Retina (tissue), 1 donor: Measurements from ENCODE around the gene PDIA4.
"Not testable (repeated sequence)": the region's sequence is repeated elsewhere in the genome, so short reads cannot be mapped to it uniquely, and the experiment has no call there.

Experiments
- DNase-seq: peaks from one replicate; pipeline ENCODE4 v3.0.0-alpha.2; 2016

The PDIA4 gene

DNA sequence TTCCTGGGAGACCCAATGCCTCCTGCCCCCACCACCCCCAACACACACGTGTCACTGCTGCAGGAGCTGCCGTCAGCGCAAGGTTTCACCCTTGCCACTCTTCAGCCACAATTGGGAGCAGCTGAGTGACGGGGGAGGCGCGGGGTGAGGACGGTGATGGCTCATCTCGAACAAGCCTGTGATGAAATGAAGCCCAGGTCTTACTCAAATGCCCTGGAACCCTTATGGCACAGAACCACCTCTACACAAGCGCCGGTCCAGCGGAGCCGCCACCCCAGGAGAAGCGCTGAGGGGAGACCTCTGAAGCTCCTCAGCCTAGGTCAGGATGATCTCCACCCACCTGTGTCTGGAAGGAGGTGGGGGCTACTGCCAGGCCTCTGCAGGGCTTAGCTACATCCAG is 25.7 kb downstream of the PDIA4 start:
- DNase-seq, result no peak

DNA sequence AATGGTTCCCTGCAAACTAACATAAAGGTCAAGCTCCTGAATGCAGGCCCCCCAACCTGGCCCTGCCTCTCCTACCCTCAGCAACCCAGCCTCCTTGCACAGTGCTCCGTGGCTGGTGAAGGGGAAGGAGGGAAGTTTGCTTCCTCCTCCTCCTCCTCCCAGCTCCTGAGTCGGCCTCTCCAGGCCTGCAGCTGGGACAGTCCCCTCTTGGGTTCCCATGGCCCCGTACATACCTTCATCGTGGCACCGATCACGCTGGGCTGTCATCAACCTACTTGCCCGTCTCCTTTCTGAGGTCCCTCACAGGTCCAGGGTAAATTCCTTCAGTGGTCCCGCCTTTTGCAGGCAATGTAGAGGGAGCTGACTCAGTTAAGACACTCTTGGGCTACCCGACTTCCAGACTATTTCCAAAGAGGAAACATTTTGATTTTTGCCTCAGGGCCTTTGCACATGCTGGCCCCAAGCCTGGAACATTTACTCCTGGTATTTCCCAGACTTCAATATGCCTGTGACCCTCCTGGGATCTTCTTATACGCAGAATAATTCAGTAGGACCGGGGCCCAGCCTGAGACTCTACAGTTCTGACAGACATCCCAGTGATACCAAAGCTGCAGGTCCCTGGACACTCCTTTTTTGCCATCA is 26.8 kb downstream of the PDIA4 start:
- no peak for DNase-seq

DNA sequence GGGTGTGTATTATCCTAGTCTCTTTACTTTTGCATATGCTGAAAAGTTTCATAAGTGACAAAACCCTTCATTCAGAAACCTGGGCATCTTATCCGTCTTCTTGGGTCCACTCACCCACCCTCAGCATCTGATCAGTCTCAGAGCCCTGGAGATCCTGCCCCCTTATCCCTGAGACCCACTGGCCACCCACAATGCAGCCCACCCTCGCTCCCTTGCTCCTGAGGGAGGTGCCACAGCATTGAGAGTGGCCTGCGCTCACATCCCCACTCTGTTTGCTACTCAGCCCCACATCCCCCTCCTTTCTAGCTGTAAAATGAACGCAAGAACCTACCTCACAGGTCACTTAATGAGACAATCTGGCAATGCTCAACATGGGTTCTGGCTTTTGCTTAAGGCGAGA is 27.3 kb downstream of the PDIA4 start:
- no peak for DNase-seq

DNA sequence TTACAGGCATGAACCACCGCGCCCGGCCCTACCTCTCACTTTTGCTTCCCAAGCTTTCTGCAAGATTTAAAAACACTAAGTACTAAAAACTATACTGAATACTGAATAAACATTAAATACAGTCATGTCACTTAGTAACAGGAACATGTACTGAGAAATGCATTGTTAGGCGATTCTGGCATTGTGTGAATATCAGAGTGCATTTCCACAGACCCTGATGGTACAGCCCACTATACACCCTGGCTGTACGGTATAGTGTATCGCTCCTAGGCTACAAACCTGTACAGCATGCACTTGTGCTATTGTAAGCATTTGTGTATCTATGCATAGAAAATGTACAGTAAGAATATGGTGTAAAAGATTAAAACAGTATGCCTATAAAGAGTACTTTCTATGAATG is 29.1 kb downstream of the PDIA4 start:
- DNase-seq, result no peak

DNA sequence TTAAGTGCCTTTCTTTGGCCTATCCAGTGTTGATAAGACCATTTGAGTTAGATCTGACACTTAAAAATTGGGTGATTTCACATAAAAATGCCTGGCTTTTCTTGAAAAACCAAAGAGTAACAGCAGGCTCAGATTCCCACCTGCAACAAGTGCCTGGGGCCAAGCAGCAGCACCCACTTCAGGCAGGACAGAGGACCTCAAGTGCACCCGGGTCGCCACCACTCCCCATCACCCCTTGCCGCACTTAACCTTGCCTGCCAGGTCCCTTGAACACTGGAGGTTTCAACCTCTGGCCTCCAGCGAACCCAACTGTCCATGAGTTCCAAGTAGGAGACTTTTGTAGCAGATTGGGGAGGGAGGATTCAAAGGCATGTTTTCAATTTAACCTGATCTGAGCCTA is 30.8 kb downstream of the PDIA4 start:
- no peak for DNase-seq

DNA sequence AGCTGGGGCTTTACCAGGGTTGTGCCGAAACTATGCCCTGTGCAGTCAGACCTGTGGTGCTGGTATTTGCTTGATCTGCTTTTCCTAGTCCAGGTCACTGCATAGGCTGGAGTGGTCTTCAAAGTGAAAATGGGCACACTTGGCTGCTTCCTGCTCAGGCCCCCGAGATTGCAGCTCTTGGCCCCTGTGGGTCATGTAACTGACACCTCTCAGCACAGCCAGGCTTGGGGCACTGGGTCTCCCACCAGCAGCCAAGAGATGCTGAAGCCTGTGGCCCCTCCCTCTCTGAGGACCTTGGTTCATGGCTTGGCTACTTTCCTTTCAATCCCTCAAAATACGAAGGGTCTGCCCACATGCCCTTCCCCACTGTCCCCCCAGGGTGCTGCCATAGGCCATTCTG is 33.7 kb downstream of the PDIA4 start:
- no peak for DNase-seq

DNA sequence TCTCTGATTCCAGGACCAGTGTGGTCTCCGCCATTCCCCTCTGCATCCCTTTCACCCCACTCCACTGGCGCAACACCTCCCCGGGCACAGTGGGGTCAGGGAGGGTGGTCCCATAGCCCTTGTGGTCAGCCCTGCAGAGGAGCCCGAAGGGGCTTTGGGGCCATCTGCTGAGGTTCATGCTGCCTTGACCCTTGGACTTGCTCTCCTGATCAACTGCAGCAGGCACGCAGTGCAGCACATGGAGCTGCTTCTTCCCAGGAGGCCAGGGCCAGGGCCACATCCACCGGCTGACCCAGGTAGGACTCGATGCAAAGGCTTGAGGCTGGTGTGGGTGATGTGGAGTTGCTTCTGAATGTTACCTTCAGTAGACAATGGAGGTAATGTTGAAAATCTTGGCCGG is 35.1 kb downstream of the PDIA4 start:
- DNase-seq, result no peak

DNA sequence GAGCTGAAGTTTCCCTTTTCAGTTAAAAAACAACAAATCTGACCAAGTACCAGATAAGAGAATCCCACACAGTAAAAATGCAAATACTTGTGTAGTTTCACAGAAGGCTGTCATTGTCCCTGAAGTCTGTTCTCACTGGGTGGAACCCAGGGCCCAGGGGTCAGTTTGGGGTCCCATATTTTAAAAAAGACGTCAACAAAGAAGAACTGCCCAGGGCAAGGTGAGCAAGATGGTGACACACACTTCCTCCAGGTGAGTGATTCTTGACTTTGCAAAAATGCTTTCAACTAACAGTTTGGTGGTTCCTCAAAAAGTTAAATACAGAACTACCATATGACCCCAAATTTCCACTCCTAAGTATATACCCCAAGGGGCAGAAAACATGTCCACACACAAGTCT is 36.8 kb downstream of the PDIA4 start:
- no peak for DNase-seq

DNA sequence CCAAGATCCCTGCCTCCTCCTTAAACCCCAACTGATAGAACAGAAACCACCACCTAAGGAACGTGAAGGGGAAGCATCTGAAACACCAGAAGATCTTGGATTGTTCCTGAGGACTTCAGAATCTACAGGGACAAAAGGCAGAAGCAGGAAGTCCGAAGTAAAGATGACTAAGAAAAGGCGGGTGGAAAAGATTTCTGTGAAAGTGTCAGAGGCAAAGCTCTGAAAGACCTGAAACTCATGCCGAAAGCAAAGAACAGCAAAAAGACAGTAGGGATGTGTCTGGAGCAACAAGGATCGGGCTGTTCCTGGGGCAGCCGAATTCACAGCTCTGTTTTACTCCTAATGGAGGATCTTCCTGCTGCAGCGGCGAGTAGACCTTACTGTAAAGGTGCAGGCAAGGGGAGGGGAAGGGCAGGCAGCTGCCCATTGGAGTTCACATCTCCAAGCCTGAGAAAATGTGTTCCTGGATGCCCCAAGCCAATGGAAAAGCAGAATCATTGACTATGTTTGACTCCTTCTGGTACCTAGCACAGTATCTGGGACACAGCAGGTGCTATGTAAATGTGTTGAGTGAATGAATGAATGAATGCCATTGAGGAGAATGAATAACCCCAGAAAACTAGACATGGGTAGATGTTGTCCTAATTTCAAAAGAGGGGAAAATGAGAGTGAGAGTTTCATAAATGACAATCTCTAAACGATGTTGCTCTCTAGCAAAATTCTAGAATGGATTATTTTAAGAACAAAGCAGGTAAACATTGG is 40.4 kb downstream of the PDIA4 start:
- DNase-seq, result no peak

DNA sequence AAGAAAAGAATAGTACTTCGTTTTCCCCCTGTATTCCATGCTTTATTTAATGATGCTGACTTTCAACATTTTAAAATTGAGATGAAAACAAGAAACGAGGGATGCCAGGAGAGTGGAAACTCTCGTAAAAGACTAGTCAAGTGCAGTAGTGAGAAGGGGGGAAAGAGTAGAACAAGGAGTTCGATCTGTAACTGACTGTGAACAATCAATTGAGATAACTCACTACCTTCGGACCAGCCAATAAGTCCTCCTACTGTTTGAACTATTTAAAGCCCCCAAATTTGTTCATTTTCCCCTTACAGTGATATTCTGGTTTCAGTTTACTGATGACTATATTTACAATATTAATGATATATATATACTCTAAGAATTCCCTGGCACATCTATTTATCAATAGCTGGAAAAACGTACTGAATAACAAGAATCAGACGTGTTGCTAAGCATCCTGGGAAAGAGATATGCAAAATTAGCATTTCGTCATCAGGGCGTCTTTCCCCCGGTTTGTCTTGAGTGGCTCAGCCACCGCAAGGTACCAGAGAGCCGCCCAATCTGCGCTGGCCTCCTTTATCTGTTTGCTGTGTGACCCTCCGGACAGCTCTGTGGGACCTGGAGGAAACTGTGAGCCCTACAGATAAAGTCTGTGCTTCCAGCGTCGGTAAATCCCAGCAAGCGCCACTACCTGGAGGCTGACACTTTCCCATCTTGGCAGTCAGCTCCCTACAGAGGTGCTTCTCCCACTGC is 41.1 kb downstream of the PDIA4 start:
- peak; percentile 92 for DNase-seq

DNA sequence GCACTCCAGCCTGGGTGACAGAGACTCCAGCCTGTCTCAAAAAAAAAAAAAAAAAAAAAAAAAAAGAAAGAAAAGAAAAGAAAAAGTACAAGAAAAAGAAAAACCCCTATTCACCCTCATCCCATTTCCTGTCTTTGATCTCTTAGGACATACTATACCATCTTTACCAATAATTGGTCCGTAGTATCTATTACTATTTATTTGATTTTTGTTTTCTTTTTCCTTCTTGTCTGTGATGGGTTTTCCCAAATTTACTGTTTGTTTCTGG is 41.6 kb downstream of the PDIA4 start:
- DNase-seq, result no peak

DNA sequence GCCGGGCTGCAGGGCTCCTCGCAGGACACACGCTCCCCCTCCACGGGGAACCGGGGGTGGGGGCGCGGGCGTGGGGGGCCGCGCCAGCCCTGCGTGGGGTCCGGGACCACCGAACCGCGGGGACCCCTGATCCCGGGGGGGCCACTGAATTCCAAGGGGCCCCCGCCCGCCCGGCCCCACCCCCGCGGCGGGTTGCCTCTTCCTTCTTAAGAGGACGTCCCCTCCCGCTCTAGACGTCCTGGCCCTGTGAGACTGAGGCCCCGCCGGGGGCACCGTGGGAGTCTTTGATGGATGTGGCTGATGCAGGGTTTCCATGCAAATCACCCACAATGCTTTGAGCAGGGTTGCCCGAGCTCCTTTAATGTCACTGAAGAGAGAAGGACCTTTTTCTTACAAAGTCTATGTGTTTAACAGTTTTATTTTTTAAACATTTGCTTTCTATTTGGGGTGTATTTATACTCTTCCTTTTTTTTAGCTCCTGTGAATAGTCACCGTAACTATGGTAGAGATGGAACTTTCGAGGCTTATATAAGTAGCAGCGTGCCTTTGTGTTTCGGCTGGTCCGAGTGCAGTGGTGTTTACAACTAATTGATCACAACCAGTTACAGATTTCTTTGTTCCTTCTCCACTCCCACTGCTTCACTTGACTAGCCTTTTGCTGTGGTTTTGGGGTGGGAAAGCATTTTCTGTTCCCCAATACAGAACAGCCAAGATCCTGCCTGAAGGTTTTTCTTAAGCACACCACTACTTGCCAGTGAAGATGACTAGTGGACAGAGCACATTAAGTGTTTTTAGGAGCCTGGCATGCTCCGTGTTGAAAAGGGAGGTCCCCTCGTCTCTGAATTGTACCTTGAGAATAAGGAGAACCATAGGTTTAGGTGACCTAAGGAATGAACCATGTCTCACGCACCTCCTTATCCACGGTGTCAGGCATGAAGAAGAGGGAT is 44.8 kb downstream of the PDIA4 start:
- peak; percentile 95 for DNase-seq

DNA sequence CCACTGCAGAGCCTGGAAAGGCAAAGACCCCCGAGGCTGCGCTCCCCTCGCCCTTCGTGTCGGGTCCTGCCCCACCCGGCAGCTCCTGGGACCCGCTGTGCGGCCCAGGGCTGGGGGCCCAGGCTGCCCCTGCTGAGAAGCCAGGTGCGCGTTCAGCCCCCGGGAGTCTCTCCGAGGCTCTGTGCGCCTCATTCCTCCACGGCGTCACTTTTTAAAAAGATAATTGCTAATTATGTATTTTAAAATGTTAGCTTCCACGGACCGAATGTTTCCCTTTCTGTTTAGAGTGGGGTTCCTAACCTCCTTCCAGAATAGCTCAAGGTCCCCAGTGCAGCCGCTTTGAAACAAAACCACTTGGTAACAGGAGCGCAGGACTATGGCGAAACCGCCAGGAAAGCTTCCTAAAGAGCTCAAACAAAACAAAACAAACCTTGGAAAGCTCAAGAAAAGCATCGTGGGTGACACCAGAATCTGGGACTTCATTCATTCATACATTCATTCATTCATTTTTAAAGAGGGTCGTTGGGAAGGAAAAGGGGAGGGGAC is 45.6 kb downstream of the PDIA4 start:
- DNase-seq, result peak; percentile 81

DNA sequence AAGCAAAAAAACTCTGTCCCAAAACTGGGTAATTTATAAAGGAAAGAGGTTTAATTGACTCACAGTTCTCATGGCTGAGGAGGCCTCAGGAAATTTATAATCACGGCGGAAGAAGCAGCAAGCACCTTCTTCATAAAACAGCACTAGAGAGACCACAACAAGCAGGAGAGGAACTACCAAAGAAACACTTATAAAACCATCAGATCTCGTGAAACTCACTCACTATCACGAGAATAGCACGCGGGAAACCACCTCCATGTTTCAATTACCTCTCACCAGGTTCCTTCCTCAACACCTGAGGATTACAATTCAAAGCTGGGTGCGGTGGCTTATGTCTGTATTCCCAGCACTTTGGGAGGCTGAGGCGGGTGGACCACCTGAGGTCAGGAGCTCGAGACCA is 48.5 kb downstream of the PDIA4 start:
- no peak for DNase-seq

DNA sequence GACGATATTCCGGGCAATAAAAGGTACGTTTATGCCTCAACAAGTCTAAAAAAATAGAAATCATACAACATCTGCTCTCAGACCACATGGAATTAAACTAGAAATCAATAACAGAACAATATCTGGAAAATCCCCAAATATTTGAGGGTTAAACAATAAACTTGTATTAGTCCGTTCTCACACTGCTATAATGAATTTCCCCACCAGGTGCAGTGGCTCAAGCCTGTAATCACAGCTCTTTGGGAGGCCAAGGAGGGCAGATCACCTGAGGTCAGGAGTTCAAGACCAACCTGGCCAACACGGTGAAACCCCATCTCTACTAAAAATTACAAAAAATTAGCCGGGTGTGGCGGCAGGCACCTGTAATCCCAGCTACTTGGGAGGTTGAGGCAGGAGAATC is 49.2 kb downstream of the PDIA4 start:
- not testable (repeated sequence) for DNase-seq

DNA sequence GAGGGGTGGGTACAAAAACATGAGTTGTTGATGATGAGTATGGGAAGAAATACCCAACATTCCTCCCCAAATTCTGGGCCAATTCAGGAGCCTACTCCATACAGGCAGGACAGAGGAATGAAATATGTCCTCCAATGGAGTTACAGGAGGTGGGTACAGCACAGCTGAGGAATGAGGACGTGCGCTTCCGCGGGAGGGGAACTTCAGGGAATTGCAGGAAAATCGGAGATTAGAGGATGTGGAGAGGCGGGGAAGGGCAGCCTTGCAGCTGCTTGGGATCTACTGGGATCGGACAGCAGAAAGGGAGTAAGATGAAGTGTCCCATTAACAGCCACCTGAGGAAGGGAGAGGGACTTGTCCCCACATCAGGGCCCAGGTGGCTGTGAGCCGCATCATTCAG is 50.2 kb downstream of the PDIA4 start:
- DNase-seq, result no peak

DNA sequence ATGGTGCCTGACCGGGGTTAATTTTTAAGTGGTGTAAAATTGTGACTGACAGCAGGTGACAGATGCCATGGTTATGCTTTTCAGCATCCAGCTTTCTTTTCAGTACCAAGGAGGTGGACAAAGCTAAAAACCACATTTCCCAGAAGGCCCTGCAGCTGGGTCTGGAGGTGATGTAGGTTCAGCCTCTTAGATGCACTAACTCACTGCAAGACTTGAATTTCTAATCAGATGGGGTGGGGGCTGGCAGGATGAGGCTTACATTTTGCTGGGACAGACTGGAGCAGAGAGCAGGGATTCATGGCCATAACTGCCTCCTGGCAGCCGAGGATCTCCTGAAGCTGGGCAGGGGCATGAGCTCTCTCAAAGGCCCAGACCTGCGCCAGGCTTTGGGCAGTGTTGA is 52.4 kb downstream of the PDIA4 start:
- no peak for DNase-seq

DNA sequence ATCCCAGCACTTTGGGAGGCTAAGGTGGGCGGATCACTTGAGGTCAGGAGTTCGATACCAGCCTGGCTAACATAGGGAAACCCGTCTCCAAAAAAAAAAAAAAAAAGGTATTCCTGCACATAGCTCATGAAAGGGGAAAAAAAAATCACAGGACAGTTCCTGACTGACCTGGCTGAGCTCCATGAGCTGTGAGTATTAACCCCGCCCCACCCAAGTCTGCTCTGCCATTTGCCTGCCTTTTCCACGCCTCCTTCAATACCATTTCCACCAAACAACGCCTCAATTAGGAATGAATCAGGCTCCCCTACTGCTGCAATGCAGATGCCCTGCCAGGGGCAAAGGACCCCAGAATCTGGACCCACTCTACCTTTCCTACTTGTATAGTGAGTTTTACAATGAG is 55.0 kb downstream of the PDIA4 start:
- no peak for DNase-seq

DNA sequence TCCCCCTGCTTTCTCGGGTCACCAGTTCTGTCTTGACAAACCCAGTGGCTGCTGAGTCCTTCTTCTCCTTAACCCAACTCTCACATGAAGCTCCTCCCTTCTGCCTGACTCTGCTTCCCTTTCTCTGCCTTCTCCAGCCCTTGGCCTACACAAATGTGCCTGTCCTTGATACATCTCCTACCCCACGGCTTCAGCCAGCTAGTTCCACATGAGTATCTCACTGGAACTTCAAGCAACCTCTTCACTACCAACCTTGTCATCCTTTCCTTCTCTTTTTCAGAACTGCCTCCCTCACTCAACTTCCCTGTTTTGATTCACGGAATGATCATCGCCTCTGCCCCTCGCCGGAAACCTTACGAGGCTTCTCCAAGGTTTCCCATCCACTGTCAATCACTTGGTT is 55.9 kb downstream of the PDIA4 start:
- no peak for DNase-seq

DNA sequence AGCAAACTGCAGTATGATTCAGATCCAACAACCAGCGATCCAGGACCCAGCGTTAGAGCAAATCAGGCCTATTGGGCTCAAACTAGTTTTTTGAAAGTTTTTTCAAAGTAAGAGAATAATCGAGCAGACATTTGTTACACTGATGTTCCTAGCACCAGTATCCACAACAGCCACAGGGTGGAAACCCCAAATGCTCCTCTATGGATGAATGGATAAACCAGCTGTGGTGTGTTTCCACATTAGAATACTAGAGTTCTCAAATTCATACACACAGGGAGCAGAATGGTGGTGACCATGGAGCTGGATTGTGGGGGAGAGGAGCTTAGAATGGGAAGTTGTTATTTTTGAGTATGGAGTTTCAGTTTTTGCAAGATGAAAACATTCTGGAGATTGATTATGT is 60.7 kb downstream of the PDIA4 start:
- DNase-seq, result no peak

DNA sequence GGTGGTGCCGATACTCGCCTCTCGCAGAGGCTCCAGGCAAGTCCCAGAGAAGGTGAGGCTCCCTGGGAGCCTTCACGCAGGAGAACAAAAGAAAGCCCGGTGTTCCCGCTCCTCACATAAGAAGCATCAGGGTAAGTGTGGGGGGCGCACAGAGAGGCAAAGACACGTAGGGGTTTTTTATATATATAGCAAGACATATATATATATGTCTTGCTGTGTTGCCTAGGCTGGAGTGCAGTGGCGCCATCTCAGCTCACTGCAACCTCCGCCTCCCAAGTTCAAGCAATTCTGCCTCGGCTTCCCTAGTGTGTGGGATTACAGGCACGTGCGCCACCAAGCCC is 61.3 kb downstream of the PDIA4 start:
- DNase-seq, result no peak

DNA sequence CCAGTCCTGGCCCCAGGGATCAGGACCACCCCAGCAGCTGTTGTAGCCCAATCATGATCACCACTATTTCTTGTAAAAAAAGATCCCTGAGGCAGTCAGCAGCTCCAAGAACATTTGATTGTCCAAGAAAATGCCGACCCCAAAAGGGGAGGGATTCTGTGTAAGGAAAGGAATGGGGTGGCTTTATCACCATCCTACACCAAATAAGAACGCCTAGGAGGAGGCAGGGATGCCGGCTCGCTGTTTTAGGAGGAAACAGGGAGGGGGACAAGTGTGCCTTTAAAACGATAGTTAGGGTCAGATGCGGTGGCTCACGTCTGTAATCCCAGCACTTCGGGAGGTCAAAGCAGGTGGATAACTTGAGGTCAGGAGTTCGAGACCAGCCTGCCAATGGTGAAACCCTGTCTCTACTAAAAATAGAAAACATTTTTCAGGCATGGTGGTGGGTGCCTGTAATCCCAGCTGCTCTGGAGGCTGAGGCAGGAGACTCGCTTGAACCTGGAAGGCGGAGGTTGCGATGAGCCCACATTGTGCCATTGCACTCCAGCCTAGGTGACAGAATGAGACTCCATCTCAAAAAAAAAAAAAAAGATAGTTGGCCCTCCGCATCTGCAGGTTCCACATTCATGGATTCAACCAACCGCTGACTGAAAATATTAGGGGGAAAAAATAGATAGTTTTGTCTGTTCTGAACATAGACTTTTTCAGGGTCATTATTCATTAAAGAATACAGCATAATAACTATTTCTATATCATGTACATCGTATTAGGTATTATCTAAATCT is 63.6 kb downstream of the PDIA4 start:
- no peak for DNase-seq
